Right lobe of liver (tissue), 6 donors: ENCODE data around the gene SDHAF2. TPM values are rescaled to one million over a fixed set of nuclear protein-coding genes. Genes with fewer than 3 reads are reported as not detected.
A peak's percentile ranks its signal among the peaks of the same experiment; 100 is the strongest.
"Not testable (repeated sequence)": the region's sequence is repeated elsewhere in the genome, so short reads cannot be mapped to it uniquely, and the experiment has no call there.

ENCODE experiments used
- ATAC-seq, 4 donors: fragments of 200-7000 bp; cut with Tn5 transposase; one replicate each; pipeline ENCODE4 v1.9.1; 2020; ENCODE audit warnings: mild to moderate bottlenecking in 4 of 4, moderate library complexity in 4 of 4
- DNase-seq, 3 donors: peaks; one replicate each; pipeline ENCODE4 v3.0.0-alpha.2; 2020
- H3K27ac ChIP-seq, 3 donors: fragments of 200-600 bp; one replicate each; pipeline ENCODE4 v1.8.0; 2022
- H3K27me3 ChIP-seq, 2 donors: fragments of 200-600 bp; one replicate each; pipeline ENCODE4 v1.8.0; 2022
- H3K36me3 ChIP-seq, 4 donors: fragments of 200-600 bp; sonication (generic) in 1 of 4; one replicate each; pipeline versions ENCODE4 v1.5.1 to v1.8.0; 2017 to 2022; ENCODE audit warnings: control low read depth in 1 of 4
- H3K4me1 ChIP-seq, 4 donors: fragments of 200-600 bp; sonication (generic) in 1 of 4; one replicate each; pipeline versions ENCODE4 v1.5.1 to v1.8.0; 2017 to 2022; ENCODE audit warnings: control low read depth in 1 of 4
- H3K4me3 ChIP-seq, 3 donors: fragments of 200-600 bp; one replicate each; pipeline ENCODE4 v1.8.0; 2022
- H3K9me3 ChIP-seq, 4 donors: fragments of 200-600 bp; sonication (generic) in 1 of 4; one replicate each; pipeline versions ENCODE4 v1.5.1 to v1.8.0; 2017 to 2022; ENCODE audit warnings: control low read depth in 1 of 4
- CTCF ChIP-seq, 4 donors: fragments of 200-600 bp in 3 of 4; fragments of 450-650 bp in 1 of 4; IDR thresholded peaks; one replicate each; pipeline versions ENCODE4 v1.5.1 to v1.8.0; 2016 to 2022; ENCODE audit warnings: antibody characterized with exemption in 4 of 4, mild to moderate bottlenecking in 2 of 4
- POLR2A ChIP-seq: fragments of 450-650 bp; IDR thresholded peaks from one replicate; pipeline ENCODE4 v1.6.1; 2017; ENCODE audit warnings: antibody characterized with exemption, mild to moderate bottlenecking
- WGBS: methylation state at CpG from one replicate; pipeline ENCODE4 v1.1.6; 2018; ENCODE audit warnings: low coverage, low lambda C conversion rate; ENCODE audit not compliant: insufficient coverage; ENCODE audit errors: missing lambda C conversion rate; 5-methylcytosine and 5-hydroxymethylcytosine counted together
- intact Hi-C, 2 donors: fragments of 100-400 bp; cut with DNase I; formaldehyde crosslinking; loops; one replicate each; pipeline versions ENCODE4 v1.11.2 to v1.14.1; 2022
- total RNA-seq, 6 experiments: library from RNA; depleted of rRNA in 2 of 6; stranded (reverse); fragments of >200 nt in 2 of 6; fragmentation: NEBNext Ultra II Directional in 3 of 6; extraction: Animal tissue kit (Norgen Biotek cat#: 25700) in 3 of 6; gene quantifications; one replicate each; pipeline versions ENCODE4 v1.1.0 to v1.2.4, GENCODE V29; 2016 to 2023
- donor health status: DM: no; HTN: yes; CAD: no.
- donor health status: DM: no; HTN: no; CAD: no.
- donor health status: DM: no; HTN: no; CAD: no.
- donor health status: DM: no; HTN: yes; CAD: no.
- donor health status: DM: no; HTN: yes; CAD: no.

Gene SDHAF2
- total RNA-seq, 6 experiments from 2014 or later, result 17.7 to 62.5 (median 23.3) TPM

- H3K27ac ChIP-seq, result no peak overlapping the region
- intact Hi-C loops, result loop anchor here (5.0 kb wide), 1 partner anchor 40 kb away; no protein-coding TSS in a partner anchor
- H3K9me3 ChIP-seq, result no peaks in the 10 kb centered on the region
- no peak overlapping the region for H3K4me3 ChIP-seq
- peaks cover 0 to 3% (median 0%) of the 10 kb centered on the region in 4 donors for H3K4me1 ChIP-seq
- no peaks in the 10 kb centered on the region for H3K27me3 ChIP-seq
- TF ChIP-seq POLR2A (no peak), CTCF (IDR thresholded peaks at IDR 0.05) (no peak)
- ATAC-seq (peak; percentile 40 to 51 (median 42)), DNase-seq (no peak)
- H3K36me3 ChIP-seq, result no peaks in the 10 kb centered on the region
- WGBS, result 39% methylated on average over 8 of the region's 8 CpGs
Measured at GRCh38 chr11:61477126-61477525, 47.2 kb downstream of the SDHAF2 start.

GRCh38 chr11:61477727-61478148 is 47.8 kb downstream of the SDHAF2 start:
- Histone ChIP-seq H3K27ac (no peak overlapping the region), H3K9me3 (no peaks in the 10 kb centered on the region), H3K4me3 (no peak overlapping the region), H3K36me3 (no peaks in the 10 kb centered on the region), H3K27me3 (no peaks in the 10 kb centered on the region), H3K4me1 (peaks cover 0 to 3% (median 0%) of the 10 kb centered on the region in 4 donors)
- WGBS, result 0% methylated on average over 7 of the region's 18 CpGs
- intact Hi-C loops, result loop anchor here (5.0 kb wide), 1 partner anchor 40 kb away; no protein-coding TSS in a partner anchor
- no peak for TF ChIP-seq POLR2A
- TF ChIP-seq CTCF (IDR thresholded peaks at IDR 0.05), result peak; percentile 88 to 93 (median 90)
- ATAC-seq (peak; percentile 48 to 78 (median 74)), DNase-seq (peak in 2 of 3 donors; percentile 49 to 62)

GRCh38 chr11:61479360-61480058 is 49.6 kb downstream of the SDHAF2 start:
- H3K27ac ChIP-seq, H3K36me3 ChIP-seq, DNase-seq, ATAC-seq, H3K4me3 ChIP-seq, H3K9me3 ChIP-seq, H3K27me3 ChIP-seq, H3K4me1 ChIP-seq: not testable (repeated sequence)
- intact Hi-C loops, result loop anchor here (5.0 kb wide), 1 partner anchor 38 kb away; no protein-coding TSS in a partner anchor
- 91% methylated on average over 9 of the region's 11 CpGs for WGBS

GRCh38 chr11:61480261-61480993 is 50.5 kb downstream of the SDHAF2 start:
- intact Hi-C loops, result no loop called here
- H3K27ac ChIP-seq, result no peak overlapping the region

More at GRCh38 chr11:61480261-61480993, 50.5 kb downstream of the SDHAF2 start:
- no peak for TF ChIP-seq POLR2A
- no peak for TF ChIP-seq CTCF (IDR thresholded peaks at IDR 0.05)
- Histone ChIP-seq H3K36me3 (no peaks in the 10 kb centered on the region), H3K4me1 (peaks cover 0 to 3% (median 0%) of the 10 kb centered on the region in 4 donors), H3K27me3 (no peaks in the 10 kb centered on the region), H3K4me3 (no peak overlapping the region), H3K9me3 (no peaks in the 10 kb centered on the region)
- ATAC-seq, result no peak
- WGBS, result 78% methylated on average over 10 of the region's 15 CpGs
- DNase-seq, result no peak
